AG10803 (cell line): ENCODE measurements around the gene CCDC116.

ENCODE experiments used
- DNase-seq: peaks from one replicate; pipeline ENCODE4 v3.0.0; 2010; ENCODE audit warnings: low read depth
- H3K4me3 ChIP-seq: 2 replicates; pipeline ENCODE4 v1.5.1; 2011; ENCODE audit warnings: mild to moderate bottlenecking, low read length, control low read depth
- TF ChIP-seq, protein P1 (sequence below): conservative IDR thresholded peaks from 2 replicates; pipeline ENCODE4 v1.5.1; 2011; ENCODE audit warnings: mild to moderate bottlenecking, low read length, control low read depth, inconsistent platforms

CCDC116 gene, protein sequence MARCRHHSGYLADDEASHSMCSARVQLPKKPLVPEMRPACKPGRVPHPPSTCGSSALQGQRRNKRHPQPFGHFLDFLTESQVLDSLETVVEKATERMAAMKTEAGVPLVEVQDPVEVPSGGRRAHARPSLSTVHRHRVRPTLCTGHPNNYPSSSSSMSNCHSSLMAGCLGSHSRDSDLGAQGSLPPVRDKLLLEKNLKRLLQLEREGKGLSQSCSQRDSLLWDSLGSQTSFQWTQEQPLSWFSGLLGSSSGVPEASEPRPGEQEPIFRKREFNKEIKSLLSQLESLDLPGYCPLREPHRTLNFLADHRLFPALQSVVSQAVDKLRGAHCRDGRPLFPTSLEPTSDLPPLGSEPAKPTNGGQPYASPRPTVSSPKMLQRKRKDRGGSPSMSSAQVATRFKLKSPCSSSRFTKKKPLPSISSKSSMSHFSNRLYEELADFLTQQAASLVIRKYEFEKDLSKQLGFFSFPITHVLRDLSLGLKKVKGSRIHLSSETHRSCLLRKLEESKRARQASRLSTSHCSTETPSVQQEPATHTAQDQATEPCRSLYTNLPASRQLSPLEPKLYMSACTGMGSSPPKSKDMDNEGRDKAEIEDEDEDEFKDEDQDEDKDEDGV

DNA sequence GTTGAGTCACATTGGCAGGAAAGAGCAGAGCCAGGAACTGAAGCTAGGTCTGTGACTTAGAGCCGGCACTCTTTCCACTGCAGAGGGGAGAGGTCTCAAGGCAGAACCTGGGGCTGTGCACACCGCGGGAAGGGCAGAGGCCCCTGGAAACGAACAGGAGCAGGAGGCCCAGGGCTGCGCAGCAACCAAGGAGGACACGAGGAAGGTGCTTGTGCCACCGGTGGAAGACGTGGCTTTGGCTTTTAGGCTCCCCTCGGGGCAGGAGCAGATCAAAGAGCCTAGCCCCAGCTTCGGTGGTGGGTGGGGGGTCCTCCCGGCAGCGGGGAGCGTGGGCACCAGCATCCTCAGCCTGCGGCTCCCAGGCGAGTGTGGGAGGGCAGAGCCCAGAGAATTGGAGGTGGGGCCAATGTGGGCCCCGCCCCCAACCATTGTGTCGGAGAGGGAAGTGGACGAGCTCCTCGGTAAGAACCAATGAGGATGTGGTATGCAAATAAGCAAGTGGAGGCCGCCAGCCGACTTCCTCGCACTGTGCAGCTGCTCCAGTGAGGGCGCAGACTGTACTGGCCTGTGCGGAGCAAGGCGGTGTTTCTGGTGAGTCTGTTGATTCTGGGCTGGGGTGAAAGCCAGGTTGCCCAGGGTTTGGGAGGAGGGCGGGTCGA lies at the start of gene CCDC116:
TSS of gene CCDC116 (plus strand) at position 524 of the 659 bp plus-strand sequence. CDS start 422 bp downstream, outside the sequence.
- TF ChIP-seq, protein P1, sequence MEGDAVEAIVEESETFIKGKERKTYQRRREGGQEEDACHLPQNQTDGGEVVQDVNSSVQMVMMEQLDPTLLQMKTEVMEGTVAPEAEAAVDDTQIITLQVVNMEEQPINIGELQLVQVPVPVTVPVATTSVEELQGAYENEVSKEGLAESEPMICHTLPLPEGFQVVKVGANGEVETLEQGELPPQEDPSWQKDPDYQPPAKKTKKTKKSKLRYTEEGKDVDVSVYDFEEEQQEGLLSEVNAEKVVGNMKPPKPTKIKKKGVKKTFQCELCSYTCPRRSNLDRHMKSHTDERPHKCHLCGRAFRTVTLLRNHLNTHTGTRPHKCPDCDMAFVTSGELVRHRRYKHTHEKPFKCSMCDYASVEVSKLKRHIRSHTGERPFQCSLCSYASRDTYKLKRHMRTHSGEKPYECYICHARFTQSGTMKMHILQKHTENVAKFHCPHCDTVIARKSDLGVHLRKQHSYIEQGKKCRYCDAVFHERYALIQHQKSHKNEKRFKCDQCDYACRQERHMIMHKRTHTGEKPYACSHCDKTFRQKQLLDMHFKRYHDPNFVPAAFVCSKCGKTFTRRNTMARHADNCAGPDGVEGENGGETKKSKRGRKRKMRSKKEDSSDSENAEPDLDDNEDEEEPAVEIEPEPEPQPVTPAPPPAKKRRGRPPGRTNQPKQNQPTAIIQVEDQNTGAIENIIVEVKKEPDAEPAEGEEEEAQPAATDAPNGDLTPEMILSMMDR: no peak
- no peak within 1 kb of the TSS for H3K4me3 ChIP-seq
- DNase-seq: no peak

DNA sequence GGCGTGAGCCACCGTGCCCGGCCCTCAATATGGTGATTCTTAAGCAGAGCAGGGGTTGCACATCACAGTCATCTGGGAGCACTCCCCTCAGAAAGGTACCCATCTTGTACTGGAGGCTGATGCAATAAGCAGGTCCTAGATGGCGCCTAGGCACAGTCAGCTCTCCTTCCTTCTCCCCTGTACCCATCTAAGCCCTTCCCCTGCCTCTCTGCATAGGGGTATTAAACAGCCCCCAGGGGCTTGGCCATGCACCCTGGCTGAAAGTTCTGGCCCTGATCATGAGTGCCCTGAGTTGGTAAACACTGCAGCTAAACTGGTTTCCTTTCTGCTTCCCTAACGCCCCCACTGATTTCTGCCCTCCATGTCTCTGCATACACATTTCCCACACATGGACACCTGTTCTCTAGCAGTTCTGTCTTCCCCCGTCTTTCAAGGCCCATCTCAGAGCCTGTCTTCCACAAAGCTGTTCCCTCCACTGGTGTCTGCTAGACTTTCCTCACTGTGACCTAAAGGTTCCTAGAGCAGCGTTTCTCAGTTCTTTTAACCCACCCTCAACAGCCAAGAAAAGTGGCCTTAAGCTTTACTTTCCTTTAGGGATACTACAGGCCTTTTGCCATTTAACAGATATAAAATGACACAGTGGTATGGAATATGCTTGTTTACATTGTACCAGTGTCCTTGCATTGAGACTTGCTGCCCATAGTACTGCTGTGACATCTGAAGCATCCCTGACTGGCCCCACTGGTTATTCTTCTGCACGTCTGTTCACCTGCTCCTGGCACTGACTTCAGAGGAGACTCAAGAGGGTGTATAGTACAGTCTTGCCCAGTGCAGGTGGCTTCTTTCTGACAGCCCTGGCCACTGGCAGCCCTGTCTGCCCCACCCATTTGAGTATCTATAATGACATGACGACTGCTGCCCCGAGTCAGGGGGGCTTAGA lies 49.5 kb upstream of the CCDC116 start:
- TF ChIP-seq, protein P1: no peak
- no peak for DNase-seq
- no peak overlapping the region for H3K4me3 ChIP-seq

DNA sequence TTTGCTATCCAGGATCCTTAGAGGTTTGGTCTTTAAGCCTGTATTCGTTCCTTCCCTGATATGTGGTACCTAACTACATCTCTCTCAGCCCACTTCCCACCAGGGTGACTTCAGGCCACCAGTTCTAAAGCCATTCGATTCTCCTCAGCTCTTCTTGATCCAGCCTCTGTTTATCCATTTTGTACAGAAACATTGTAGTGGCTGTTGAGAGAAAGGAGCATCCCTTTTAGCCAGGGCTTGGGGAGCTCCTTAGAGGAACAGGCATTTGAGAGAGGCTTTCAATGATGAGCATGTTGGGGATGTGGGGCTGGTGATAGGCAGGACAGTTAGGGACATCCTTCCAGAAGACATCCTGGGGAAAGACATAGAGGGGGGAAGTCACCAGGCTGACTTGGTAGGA lies 47.2 kb upstream of the CCDC116 start:
- TF ChIP-seq, protein P1: no peak
- no peak for DNase-seq
- H3K4me3 ChIP-seq: no peak overlapping the region

DNA sequence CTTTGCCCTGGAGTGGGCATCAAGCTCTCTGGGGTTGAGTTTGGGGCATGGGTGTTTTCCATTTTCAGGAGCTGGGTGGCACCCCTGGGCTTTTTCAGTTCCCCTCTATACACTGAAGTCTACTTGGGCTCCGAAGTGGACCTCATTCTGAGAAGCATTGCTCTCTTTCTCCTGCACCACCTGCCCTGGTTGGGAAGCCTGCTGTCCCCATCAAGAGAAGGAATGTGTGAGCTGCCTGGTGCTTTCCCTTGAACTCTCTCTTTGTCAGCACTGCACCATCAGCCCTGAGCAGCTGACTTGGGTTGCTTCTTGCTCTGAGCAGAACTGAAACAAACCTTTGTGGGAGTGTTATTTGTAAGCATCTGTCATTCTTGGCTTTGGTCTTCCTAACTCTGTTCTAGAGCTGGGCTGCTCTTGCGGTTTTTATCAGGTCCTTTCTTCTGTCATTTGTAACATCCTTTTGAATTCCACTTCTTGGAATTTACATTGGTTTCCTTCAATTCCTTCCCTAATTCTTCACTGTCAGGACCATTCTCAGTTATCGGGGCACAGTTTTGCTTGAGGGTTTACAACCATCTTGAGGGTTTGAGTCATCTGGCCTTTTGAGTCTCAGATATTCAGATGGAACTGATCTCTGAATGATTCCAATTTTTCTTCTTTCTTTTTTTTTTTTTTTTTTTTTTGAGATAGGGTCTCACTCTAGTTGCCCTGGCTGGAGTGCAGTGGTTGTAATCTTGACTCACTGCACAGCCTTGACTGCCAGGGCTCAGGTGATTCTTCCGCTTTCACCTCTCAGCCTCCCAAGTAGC lies 44.6 kb upstream of the CCDC116 start:
- peak; percentile 45 for DNase-seq
- no peak overlapping the region for H3K4me3 ChIP-seq

DNA sequence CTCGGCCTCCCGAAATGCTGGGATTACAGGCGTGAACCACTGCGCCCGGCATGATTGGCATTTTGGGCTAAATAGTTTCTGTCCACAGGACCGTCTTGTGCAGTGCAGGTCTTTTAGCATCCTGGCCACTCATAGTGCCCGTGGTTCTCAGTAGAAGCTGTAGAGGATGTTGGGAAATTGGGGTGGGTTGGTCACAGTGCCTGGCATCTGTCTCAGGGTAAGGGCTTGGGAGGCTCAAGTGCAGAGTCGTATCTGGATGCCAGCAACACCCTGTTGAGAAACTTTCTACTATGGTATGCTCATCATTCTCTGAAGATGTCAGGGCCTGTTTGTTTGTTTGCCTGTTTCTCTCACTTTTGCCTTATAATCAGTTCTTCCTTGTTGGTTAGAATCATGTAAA lies 43.2 kb upstream of the CCDC116 start:
- H3K4me3 ChIP-seq: no peak overlapping the region
- TF ChIP-seq, protein P1: no peak
- no peak for DNase-seq

More for the DNA sequence above, 44.6 kb upstream of the CCDC116 start:
- TF ChIP-seq, protein P1: no peak
